ENCODE results near the gene TMPRSS11E.

- TF ChIP-seq CTCF (IDR thresholded peaks at IDR 0.05 in 2 of 3, conservative IDR thresholded peaks at IDR 0.05 in 1 of 3; ENCODE audit: control insufficient read depth in 2 of 3, extremely low read depth in 1 of 3, insufficient read depth in 1 of 3, low read depth in 3 of 3, low read length in 3 of 3) (no peak), NFYA (IDR thresholded peaks at IDR 0.05; ENCODE audit: borderline replicate concordance, low read depth, low read length) (no peak), TAF1 (IDR thresholded peaks at IDR 0.05; ENCODE audit: borderline replicate concordance, low read depth, low read length) (no peak), HDAC6 (IDR thresholded peaks at IDR 0.05; ENCODE audit: unreplicated experiment) (no peak), JUNB (IDR thresholded peaks at IDR 0.05) (no peak), RAD21 (IDR thresholded peaks at IDR 0.05; ENCODE audit: insufficient read depth, low read depth, low read length) (no peak)
Observed at GRCh38 chr4:68536375-68536774, 89.1 kb downstream of the TMPRSS11E start.
